ENCODE results near the gene VASP. TPM values are rescaled to one million over a fixed set of nuclear protein-coding genes. Genes with fewer than 3 reads are reported as not detected.

VASP gene
- 100 to 1,000 TPM in 1 of 2 donors, 10 to 100 TPM in 1; 99.7 to 101 TPM for total RNA-seq
- total RNA-seq = 122 to 123 reads per million in 2 donors

DNA sequence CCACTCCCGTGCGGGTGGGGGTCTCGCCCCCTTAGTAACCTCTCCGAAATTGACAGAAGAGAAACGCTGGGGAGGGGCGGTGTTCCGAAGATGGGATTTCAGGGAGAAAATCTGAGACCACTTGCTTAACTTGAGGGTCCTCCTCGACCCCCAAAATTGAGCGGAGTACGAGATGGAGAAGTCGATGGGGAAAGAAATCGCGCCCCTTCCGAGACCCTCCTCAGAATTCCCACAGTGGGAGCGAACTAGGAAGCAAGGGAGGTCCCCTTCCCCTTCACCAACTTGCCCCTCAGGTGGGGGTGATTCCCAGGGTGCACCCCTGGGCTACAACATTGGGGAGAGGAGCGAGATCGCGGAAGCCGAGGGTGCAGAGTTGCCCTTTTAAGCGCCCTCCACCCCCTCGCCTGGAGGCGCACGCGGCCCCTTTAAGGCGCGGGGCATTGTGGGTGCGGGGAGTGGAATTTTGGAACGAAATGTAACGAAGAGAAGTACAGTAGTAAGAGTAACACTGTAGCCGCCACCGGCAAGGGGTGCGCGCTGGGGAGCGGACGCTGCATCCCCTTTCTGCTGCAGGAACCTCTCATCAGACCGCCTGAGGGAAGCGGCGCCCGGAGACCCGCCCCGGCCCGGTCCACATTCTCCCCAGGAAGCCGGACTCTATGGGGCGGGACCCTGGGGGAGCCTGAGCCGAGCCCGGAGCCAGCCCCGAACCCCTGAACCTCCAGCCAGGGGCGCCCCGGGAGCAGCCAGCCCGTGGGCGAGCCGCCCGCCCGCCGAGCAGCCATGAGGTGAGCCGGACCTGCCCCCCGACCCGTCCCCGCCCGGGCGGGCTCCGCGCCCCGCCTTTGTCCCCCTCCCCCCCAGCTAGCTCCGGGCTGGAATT, at the start of gene VASP:
TSS of gene VASP (plus strand) at position 491 of the 883 bp plus-strand sequence. CDS start at position 784, 293 bp downstream.
- Mint-ChIP-seq H3K4me1 (peaks cover 23% of the 10 kb centered on the region), H3K36me3 (ENCODE audit: low read depth) (peaks cover 3% of the 10 kb centered on the region), H3K27me3 (no peaks in the 10 kb centered on the region), H3K4me3 (peak within 1 kb of the TSS; percentile 97), H3K27ac (peak within 1 kb of the TSS; percentile 92)
- no peaks in the 10 kb centered on the region for H3K9me3 ChIP-seq (ENCODE audit: control insufficient read depth, low read length, poor library complexity, severe bottlenecking)
- DNase-seq (peak; percentile 80 to 85 (median 84)), ATAC-seq (peak; percentile 73)

DNA sequence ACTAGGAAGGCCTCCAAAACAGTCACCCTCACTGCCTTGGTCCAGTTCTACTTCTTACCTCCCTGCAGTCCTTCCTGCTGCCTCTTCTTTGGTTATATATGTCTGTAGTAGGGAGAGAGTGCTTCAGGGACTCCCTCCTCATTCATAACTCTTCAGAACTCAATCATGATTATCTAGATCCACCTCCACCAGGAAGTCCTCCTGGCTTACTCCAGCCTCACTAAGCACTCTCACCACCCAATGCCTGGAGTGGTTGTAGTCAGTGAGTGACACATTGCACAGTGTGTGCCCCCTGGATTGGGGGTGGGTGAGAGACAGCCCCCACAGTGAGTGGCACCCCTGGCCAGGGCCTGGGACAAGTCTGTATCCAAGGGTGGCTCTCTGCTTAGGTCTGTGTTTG, 49.5 kb upstream of the VASP start:
- Mint-ChIP-seq H3K4me3 (no peak overlapping the region), H3K27ac (no peak overlapping the region), H3K4me1 (peaks cover 19% of the 10 kb centered on the region), H3K36me3 (ENCODE audit: low read depth) (no peaks in the 10 kb centered on the region), H3K27me3 (no peaks in the 10 kb centered on the region)
- DNase-seq (no peak), ATAC-seq (no peak)
- no peaks in the 10 kb centered on the region for H3K9me3 ChIP-seq (ENCODE audit: control insufficient read depth, low read length, poor library complexity, severe bottlenecking)

DNA sequence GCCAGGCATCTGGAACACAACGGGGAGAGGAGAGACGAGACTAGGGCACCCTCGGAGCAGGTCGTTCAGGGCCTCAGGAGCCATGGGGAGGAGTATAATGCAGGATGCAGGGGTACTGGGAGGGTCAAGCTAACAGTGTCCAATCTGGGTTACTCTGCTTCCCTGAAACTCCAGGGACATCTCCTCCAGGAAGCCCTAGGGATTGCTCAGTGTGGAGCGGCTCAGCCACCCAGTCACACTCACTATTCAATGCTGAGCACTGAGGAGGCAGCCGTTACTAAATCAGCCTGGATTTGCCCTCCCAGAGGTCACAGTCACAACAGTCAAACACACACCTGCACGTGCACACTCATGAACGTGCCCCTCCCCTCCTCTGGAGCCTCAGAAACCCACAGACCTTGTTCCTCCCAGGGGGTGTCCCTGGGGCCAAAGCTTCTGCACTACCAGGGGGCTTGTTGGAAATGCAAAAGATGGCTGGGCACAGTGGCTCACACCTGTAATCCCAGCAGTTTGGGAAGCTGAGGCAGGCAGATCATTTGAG, 46.4 kb upstream of the VASP start:
- H3K27ac Mint-ChIP-seq = no peak overlapping the region
- H3K4me3 Mint-ChIP-seq = no peak overlapping the region
- DNase-seq (no peak), ATAC-seq (no peak)
- H3K4me1 Mint-ChIP-seq = peaks cover 11% of the 10 kb centered on the region
- H3K36me3 Mint-ChIP-seq (ENCODE audit: low read depth) = no peaks in the 10 kb centered on the region
- H3K27me3 Mint-ChIP-seq = peaks cover 6% of the 10 kb centered on the region
- H3K9me3 ChIP-seq (ENCODE audit: control insufficient read depth, low read length, poor library complexity, severe bottlenecking) = no peaks in the 10 kb centered on the region

DNA sequence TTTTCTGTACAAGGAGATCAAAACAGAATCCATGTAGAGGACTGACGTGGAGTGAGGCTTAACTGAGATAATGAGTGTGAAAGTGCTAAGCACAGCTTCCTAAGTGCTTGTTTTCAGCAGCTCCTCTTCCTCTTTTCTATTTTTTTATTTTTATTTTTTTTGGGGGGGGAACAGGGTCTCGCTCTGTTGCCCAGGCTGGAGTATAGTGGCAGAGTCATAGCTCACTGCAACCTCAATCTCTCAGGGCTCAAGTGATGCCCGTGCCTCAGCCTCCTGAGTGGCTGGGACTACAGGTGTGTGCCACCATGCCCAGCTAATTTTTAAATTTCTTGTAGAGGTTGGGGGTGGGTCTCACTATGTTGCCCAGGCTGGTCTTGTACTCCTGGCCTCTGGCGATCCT, 45.1 kb upstream of the VASP start:
- Mint-ChIP-seq H3K4me1 (peaks cover 8% of the 10 kb centered on the region), H3K4me3 (no peak overlapping the region)
- no peak for ATAC-seq

DNA sequence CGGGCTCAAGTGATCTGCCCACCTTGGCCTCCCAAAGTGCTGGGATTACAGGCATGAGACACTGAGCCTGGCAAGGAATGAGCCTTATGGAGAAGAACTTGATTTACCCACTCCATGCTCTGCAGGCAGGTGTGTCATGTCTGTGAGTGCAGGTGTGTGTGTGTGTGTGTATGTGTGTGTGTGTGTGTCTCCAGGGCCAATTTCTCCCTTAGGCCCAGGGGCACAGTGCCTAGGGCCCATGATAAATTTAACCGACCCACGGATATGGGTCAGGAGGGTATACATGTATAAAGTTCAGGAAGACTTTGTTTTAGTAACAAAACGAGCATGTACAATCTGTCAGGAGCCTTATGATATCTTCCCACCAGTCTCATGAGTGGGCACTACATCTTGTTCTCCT, 44.0 kb upstream of the VASP start:
- no peaks in the 10 kb centered on the region for H3K36me3 Mint-ChIP-seq (ENCODE audit: low read depth)
- H3K9me3 ChIP-seq (ENCODE audit: control insufficient read depth, low read length, poor library complexity, severe bottlenecking) = no peaks in the 10 kb centered on the region
- H3K27ac Mint-ChIP-seq = no peak overlapping the region
- no peak overlapping the region for H3K4me3 Mint-ChIP-seq
- peaks cover 17% of the 10 kb centered on the region for H3K4me1 Mint-ChIP-seq
- H3K27me3 Mint-ChIP-seq = peaks cover 6% of the 10 kb centered on the region
- ATAC-seq (no peak), DNase-seq (no peak)

More for the DNA sequence above, 45.1 kb upstream of the VASP start:
- DNase-seq = no peak
- Mint-ChIP-seq H3K27ac (no peak overlapping the region), H3K36me3 (ENCODE audit: low read depth) (no peaks in the 10 kb centered on the region), H3K27me3 (peaks cover 6% of the 10 kb centered on the region)
- no peaks in the 10 kb centered on the region for H3K9me3 ChIP-seq (ENCODE audit: control insufficient read depth, low read length, poor library complexity, severe bottlenecking)

DNA sequence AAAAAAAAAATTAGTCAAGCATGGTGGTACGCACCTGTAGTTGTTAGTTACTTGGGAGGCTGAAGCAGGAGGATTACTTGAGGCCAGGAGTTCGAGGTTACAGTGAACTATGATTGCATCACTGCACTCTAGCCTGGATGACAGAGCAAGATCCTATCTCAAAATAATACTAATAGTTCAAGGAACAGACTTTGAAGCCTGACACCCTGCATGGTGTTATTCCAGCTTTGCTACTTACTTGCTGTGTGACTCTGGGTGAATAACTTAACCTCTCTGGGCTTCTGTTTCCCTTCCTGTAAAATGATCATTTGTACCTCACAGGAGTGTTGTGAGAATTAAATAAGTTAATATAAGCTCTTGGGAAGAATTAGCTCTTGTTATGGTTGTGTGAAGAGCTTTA, 43.0 kb upstream of the VASP start:
- Mint-ChIP-seq H3K4me1 (peaks cover 17% of the 10 kb centered on the region), H3K27me3 (peaks cover 6% of the 10 kb centered on the region), H3K36me3 (ENCODE audit: low read depth) (no peaks in the 10 kb centered on the region), H3K27ac (no peak overlapping the region), H3K4me3 (no peak overlapping the region)
- no peaks in the 10 kb centered on the region for H3K9me3 ChIP-seq (ENCODE audit: control insufficient read depth, low read length, poor library complexity, severe bottlenecking)
- ATAC-seq = no peak
- DNase-seq = no peak

DNA sequence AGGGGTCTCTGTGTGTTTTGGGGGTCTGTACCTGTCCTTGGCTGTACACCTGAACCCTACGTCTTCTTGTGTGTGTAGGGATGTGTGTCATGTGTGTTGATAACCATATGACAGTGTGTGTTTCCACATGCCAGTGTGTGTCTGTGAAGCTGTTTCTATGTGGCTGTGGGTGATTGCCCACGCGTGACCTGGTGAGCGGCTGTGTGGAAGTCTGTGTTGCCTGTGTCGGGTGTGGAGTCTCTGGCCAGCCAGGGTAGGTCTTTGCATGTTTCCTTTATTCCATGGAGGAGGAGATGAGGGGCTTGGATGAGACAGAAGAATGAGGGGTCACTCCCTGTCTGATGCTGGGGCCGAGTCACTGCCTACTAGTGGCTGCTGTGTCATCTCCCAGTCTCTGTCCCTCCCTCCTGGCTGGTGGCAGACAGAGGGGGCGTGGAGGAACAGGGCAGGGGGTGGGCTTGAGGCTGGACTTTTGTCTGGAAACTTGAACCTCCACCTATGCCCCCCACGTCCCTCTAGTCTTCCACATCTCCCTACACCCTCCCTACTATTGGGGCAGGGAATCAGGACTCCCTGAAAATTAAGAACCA, 42.3 kb upstream of the VASP start:
- Mint-ChIP-seq H3K4me3 (no peak overlapping the region), H3K4me1 (peaks cover 17% of the 10 kb centered on the region), H3K27me3 (peaks cover 6% of the 10 kb centered on the region), H3K27ac (peak overlapping the region; percentile 97), H3K36me3 (ENCODE audit: low read depth) (no peaks in the 10 kb centered on the region)
- DNase-seq (no peak), ATAC-seq (no peak)
- H3K9me3 ChIP-seq (ENCODE audit: control insufficient read depth, low read length, poor library complexity, severe bottlenecking) = no peaks in the 10 kb centered on the region

GRCh38 chr19:45467115-45467455, 40.2 kb upstream of the VASP start:
- Mint-ChIP-seq H3K27me3 (peaks cover 11% of the 10 kb centered on the region), H3K27ac (peak overlapping the region; percentile 97), H3K4me3 (peak overlapping the region; percentile 95), H3K36me3 (ENCODE audit: low read depth) (peaks cover 7% of the 10 kb centered on the region), H3K4me1 (peaks cover 28% of the 10 kb centered on the region)
- H3K9me3 ChIP-seq (ENCODE audit: control insufficient read depth, low read length, poor library complexity, severe bottlenecking) = no peaks in the 10 kb centered on the region
- DNase-seq (no peak), ATAC-seq (no peak)

DNA sequence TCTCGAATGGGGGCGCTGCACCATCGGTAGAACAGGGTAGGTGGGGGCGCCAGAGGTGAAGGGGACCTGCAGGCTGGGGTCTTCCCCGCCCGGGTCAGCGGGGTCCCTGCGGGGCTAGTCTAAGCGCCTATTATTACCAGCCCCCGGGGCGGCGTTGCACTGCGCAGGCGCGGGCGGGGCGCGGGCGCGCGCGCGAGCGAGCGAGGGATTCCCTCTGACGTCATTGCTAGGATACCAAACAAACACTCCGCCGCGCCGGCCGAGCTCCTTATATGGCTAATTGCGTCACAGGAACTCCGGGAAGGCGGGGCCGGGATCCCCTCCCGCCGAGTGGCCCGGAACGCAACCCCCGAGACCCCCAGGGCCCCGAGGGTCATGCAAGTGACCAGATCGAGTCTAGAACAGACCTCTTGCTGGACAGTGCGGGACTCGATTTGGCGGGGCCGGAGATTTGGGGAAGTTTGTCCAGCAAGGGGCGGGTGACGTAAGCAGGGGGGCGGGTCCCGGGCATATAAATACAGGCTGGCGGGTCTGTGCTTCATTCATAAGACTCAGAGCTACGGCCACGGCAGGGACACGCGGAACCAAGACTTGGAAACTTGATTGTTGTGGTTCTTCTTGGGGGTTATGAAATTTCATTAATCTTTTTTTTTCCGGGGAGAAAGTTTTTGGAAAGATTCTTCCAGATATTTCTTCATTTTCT, 39.7 kb upstream of the VASP start, which contains the start of gene FOSB:
TSS of gene FOSB (plus strand) at position 541 of the 703 bp plus-strand sequence. CDS start 591 bp downstream, outside the sequence.
- peak; percentile 91 to 93 (median 92) for DNase-seq
- Mint-ChIP-seq H3K27me3 (peaks cover 13% of the 10 kb centered on the region), H3K4me1 (peaks cover 32% of the 10 kb centered on the region), H3K27ac (peak within 1 kb of the TSS; percentile 97), H3K4me3 (peak within 1 kb of the TSS; percentile 95), H3K36me3 (ENCODE audit: low read depth) (peaks cover 8% of the 10 kb centered on the region)
- ATAC-seq = peak; percentile 31
- no peaks in the 10 kb centered on the region for H3K9me3 ChIP-seq (ENCODE audit: control insufficient read depth, low read length, poor library complexity, severe bottlenecking)

DNA sequence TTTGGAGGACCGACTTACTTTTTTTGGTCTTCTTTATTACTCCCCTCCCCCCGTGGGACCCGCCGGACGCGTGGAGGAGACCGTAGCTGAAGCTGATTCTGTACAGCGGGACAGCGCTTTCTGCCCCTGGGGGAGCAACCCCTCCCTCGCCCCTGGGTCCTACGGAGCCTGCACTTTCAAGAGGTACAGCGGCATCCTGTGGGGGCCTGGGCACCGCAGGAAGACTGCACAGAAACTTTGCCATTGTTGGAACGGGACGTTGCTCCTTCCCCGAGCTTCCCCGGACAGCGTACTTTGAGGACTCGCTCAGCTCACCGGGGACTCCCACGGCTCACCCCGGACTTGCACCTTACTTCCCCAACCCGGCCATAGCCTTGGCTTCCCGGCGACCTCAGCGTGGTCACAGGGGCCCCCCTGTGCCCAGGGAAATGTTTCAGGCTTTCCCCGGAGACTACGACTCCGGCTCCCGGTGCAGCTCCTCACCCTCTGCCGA, 39.1 kb upstream of the VASP start:
- H3K9me3 ChIP-seq (ENCODE audit: control insufficient read depth, low read length, poor library complexity, severe bottlenecking) = no peaks in the 10 kb centered on the region
- peak overlapping the region; percentile 97 for H3K27ac Mint-ChIP-seq
- peak overlapping the region; percentile 95 for H3K4me3 Mint-ChIP-seq
- peak; percentile 1 for ATAC-seq
- peak in 2 of 3 donors; percentile 38 to 53 for DNase-seq
- H3K27me3 Mint-ChIP-seq = peaks cover 17% of the 10 kb centered on the region
- H3K36me3 Mint-ChIP-seq (ENCODE audit: low read depth) = peaks cover 12% of the 10 kb centered on the region
- H3K4me1 Mint-ChIP-seq = peaks cover 36% of the 10 kb centered on the region

- DNase-seq = peak in 1 of 3 donors; percentile 63
Observed at GRCh38 chr19:45468803-45469131, 38.5 kb upstream of the VASP start.

GRCh38 chr19:45469132-45469944, 37.9 kb upstream of the VASP start:
- peaks cover 12% of the 10 kb centered on the region for H3K36me3 Mint-ChIP-seq (ENCODE audit: low read depth)
- peak; percentile 69 for ATAC-seq
- DNase-seq = peak; percentile 56 to 85 (median 79)
- no peaks in the 10 kb centered on the region for H3K9me3 ChIP-seq (ENCODE audit: control insufficient read depth, low read length, poor library complexity, severe bottlenecking)
- H3K4me1 Mint-ChIP-seq = peaks cover 40% of the 10 kb centered on the region
- peak overlapping the region; percentile 97 for H3K27ac Mint-ChIP-seq
- H3K4me3 Mint-ChIP-seq = peak overlapping the region; percentile 95
- peaks cover 24% of the 10 kb centered on the region for H3K27me3 Mint-ChIP-seq

More at GRCh38 chr19:45468803-45469131, 38.5 kb upstream of the VASP start:
- peak; percentile 64 for ATAC-seq
- Mint-ChIP-seq H3K27ac (peak overlapping the region; percentile 97), H3K4me3 (peak overlapping the region; percentile 95), H3K4me1 (peaks cover 39% of the 10 kb centered on the region), H3K36me3 (ENCODE audit: low read depth) (peaks cover 12% of the 10 kb centered on the region), H3K27me3 (peaks cover 21% of the 10 kb centered on the region)
- no peaks in the 10 kb centered on the region for H3K9me3 ChIP-seq (ENCODE audit: control insufficient read depth, low read length, poor library complexity, severe bottlenecking)
